ENCODE data around the gene ZBTB8OS.

The ZBTB8OS gene

DNA sequence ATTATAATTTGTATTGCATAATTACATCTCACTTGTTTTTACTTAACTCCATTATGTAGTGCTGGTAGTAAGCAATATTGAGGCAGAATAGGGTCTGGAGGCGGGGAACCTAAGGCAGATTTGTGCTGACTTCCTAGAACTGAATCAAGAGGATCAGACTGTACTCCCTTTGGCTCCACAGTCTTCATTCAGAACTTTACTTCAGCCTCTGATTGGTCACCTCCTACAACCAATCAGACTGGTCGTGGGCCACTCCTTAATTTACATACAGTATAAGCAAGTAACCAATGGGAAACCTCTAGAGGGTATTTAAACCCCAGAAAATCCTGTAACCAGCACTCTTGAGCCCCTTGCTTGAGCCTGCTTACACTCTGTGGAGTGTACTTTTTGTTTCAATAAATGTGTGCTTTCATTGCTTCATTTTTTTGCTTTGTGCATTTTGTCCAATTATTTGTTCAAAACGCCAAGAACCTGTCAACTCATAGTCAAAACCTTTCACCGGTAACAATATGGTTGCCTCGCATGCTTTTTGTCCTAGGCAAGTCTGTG lies 31.6 kb downstream of the ZBTB8OS start:
- H3K4me3 Mint-ChIP-seq, result no peak overlapping the region
- H3K27ac Mint-ChIP-seq, result no peak overlapping the region
- H3K27me3 Mint-ChIP-seq (ENCODE audit: low read depth, poor library complexity), result peaks cover 2% of the 10 kb centered on the region
- TF ChIP-seq, protein P1, sequence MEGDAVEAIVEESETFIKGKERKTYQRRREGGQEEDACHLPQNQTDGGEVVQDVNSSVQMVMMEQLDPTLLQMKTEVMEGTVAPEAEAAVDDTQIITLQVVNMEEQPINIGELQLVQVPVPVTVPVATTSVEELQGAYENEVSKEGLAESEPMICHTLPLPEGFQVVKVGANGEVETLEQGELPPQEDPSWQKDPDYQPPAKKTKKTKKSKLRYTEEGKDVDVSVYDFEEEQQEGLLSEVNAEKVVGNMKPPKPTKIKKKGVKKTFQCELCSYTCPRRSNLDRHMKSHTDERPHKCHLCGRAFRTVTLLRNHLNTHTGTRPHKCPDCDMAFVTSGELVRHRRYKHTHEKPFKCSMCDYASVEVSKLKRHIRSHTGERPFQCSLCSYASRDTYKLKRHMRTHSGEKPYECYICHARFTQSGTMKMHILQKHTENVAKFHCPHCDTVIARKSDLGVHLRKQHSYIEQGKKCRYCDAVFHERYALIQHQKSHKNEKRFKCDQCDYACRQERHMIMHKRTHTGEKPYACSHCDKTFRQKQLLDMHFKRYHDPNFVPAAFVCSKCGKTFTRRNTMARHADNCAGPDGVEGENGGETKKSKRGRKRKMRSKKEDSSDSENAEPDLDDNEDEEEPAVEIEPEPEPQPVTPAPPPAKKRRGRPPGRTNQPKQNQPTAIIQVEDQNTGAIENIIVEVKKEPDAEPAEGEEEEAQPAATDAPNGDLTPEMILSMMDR (IDR thresholded peaks at IDR 0.05), result no peak
- peaks cover 52% of the 10 kb centered on the region for H3K36me3 Mint-ChIP-seq (ENCODE audit: low read depth)
- peaks cover 7% of the 10 kb centered on the region for H3K9me3 Mint-ChIP-seq
- no peak for DNase-seq
- peaks cover under 1% of the 10 kb centered on the region for H3K4me1 Mint-ChIP-seq

DNA sequence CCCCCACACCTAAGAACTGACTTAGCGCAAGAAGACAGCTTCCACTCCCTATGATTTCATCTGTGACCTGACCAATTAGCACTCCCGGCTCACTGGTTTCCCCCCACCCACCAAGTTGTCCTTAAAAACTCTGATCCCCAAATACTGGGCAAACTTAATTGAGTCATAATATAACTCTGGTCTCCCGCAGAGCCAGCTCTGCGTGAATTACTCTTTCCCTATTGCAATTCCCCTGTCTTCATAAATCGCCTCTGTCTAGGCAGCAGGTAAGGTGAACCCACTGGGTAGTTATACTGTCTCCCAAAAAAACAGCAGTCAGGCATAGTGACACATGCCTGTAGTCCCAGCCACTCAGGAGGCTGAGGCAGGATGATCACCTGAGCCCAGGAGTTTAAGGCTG lies 36.9 kb downstream of the ZBTB8OS start:
- H3K27ac Mint-ChIP-seq, result peak overlapping the region; percentile 50
- peaks cover 11% of the 10 kb centered on the region for H3K36me3 Mint-ChIP-seq (ENCODE audit: low read depth)
- no peaks in the 10 kb centered on the region for H3K9me3 Mint-ChIP-seq
- TF ChIP-seq, protein P1 (IDR thresholded peaks at IDR 0.05), result no peak
- H3K4me3 Mint-ChIP-seq, result no peak overlapping the region
- H3K27me3 Mint-ChIP-seq (ENCODE audit: low read depth, poor library complexity), result peaks cover 2% of the 10 kb centered on the region
- peaks cover 12% of the 10 kb centered on the region for H3K4me1 Mint-ChIP-seq
- DNase-seq, result no peak

DNA sequence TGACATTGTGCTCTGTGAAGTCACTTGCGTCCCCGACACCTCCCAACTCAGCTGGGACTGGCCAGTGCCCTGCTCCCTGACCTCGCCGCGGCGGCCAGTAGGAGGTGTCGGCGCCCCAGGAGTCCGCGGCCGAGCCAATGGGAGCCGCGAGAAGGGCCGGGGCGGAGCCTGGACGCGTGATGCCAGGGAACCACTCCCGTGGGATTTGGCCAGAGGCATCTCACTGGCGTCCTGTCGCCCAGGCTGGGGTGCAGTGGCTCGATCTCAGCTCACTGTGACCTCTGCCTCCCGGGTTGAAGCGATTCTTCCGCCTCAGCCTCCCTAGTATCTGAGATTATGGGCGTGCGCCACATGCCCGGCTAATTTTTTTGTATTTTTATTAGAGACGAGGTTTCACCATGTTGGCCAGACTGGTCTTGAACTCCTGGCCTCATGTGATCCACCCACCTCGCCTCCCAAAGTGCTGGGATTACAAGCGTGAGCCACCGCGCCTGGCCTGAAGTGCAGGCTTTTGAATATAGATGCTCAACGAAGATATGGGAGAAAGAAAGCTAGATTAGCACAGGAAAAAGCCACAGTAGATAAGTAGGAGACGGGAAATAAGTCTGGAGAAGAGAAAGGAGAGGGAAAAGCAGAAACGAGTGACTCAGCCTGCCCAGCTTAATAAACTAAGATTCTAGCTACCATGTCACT lies 38.0 kb downstream of the ZBTB8OS start:
- Mint-ChIP-seq H3K4me1 (peaks cover 12% of the 10 kb centered on the region), H3K4me3 (peak overlapping the region; percentile 64), H3K27ac (peak overlapping the region; percentile 14), H3K36me3 (ENCODE audit: low read depth) (peaks cover 3% of the 10 kb centered on the region), H3K9me3 (no peaks in the 10 kb centered on the region), H3K27me3 (ENCODE audit: low read depth, poor library complexity) (peaks cover 2% of the 10 kb centered on the region)
- TF ChIP-seq, protein P1 (IDR thresholded peaks at IDR 0.05), result no peak
- DNase-seq, result peak; percentile 82

DNA sequence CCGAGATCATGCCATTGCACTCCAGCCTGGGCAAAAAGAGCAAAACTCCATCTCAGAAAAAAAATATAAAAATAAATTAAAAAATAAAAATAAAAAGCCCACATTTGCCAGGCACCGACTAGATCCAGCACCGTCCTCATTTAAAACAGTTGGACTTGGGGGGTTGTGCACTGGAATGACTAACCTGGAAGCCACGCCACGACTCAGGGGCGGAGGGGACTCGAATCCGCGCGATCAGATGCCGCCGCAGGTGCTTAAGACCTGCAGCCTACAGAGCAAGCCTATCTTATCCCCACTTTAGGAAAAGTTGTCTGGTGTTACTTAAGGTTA lies 38.5 kb downstream of the ZBTB8OS start:
- DNase-seq, result no peak
- H3K27ac Mint-ChIP-seq, result no peak overlapping the region
- TF ChIP-seq, protein P1 (IDR thresholded peaks at IDR 0.05), result no peak
- peaks cover 12% of the 10 kb centered on the region for H3K4me1 Mint-ChIP-seq
- H3K27me3 Mint-ChIP-seq (ENCODE audit: low read depth, poor library complexity), result peaks cover 2% of the 10 kb centered on the region
- H3K9me3 Mint-ChIP-seq, result no peaks in the 10 kb centered on the region
- peaks cover under 1% of the 10 kb centered on the region for H3K36me3 Mint-ChIP-seq (ENCODE audit: low read depth)
- peak overlapping the region; percentile 64 for H3K4me3 Mint-ChIP-seq

DNA sequence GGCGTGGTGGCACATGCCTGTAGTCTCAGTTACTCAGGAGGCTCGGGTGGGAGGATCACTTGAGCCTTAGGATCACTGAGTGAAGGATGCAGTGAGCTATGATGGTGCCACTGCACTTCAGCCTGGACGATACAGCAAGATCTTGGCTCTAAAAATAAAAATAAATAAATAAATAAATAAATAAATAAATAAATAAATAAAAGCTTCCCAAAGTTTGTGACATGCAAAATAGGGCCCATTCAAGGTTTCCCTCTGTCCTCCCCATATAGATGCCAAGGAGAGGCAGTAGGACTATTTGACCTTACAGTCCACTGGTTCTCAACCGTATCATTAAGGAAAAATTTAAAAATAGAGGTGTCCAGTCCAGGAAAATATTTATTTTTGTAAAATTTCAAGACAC lies 41.2 kb downstream of the ZBTB8OS start:
- DNase-seq, result no peak
- Mint-ChIP-seq H3K27me3 (ENCODE audit: low read depth, poor library complexity) (no peaks in the 10 kb centered on the region), H3K4me1 (peaks cover 12% of the 10 kb centered on the region), H3K27ac (no peak overlapping the region), H3K9me3 (no peaks in the 10 kb centered on the region), H3K36me3 (ENCODE audit: low read depth) (peaks cover 4% of the 10 kb centered on the region), H3K4me3 (no peak overlapping the region)
- TF ChIP-seq, protein P1 (IDR thresholded peaks at IDR 0.05), result no peak

Measured in nephron progenitor cell (in vitro differentiated cells).